ENCODE measurements around the gene NPBWR2.

GRCh38 chr20:64144144-64144912 is 37.0 kb upstream of the NPBWR2 start:
- no peak for TF ChIP-seq CTCF (IDR thresholded peaks at IDR 0.05)
- no peak for TF ChIP-seq POLR2A (IDR thresholded peaks at IDR 0.05)

Measured in lower leg skin (tissue), 3 donors.